Keratinocyte (primary cell): Measurements from ENCODE around the gene LCOR. TPM values are rescaled to one million over a fixed set of nuclear protein-coding genes. Genes with fewer than 3 reads are reported as not detected.

ENCODE experiments used
- DNase-seq: peaks from one replicate; pipeline ENCODE4 v3.0.0-alpha.2; 2011; ENCODE audit warnings: low read depth, missing footprints, low spot score
- FAIRE-seq: peaks from 2 replicates; lab custom pipeline; 2011; peaks lifted over from hg19 to GRCh38; lab: Jason Lieb, UNC
- H2AFZ ChIP-seq: 2 replicates; pipeline ENCODE4 v1.6.0; 2012; ENCODE audit warnings: low read length, control low read depth, inconsistent platforms; ENCODE audit not compliant: control insufficient read depth
- H3K27ac ChIP-seq: 2 replicates; pipeline ENCODE4 v1.5.1; 2011; ENCODE audit warnings: low read length; ENCODE audit not compliant: control insufficient read depth, insufficient read depth
- H3K27me3 ChIP-seq: 3 replicates; pipeline ENCODE4 v1.6.0; 2011; ENCODE audit warnings: low read length; ENCODE audit not compliant: control insufficient read depth, insufficient read depth; ENCODE audit errors: extremely low read depth
- H3K36me3 ChIP-seq, 2 experiments: 2 replicates in 1 of 2; 3 replicates in 1 of 2; pipeline ENCODE4 v1.5.1; 2011; ENCODE audit warnings: low read length in 2 of 2, mild to moderate bottlenecking in 1 of 2; ENCODE audit not compliant: control insufficient read depth in 2 of 2, insufficient read depth in 2 of 2; ENCODE audit errors: extremely low read depth in 1 of 2
- H3K4me1 ChIP-seq: 3 replicates; pipeline ENCODE4 v1.5.1; 2011; ENCODE audit warnings: low read length; ENCODE audit not compliant: control insufficient read depth, insufficient read depth; ENCODE audit errors: extremely low read depth
- H3K4me2 ChIP-seq: 3 replicates; pipeline ENCODE4 v1.6.0; 2011; ENCODE audit warnings: low read depth, low read length; ENCODE audit not compliant: control insufficient read depth, insufficient read depth; ENCODE audit errors: extremely low read depth
- H3K4me3 ChIP-seq, 3 experiments: fragments of 200-600 bp in 1 of 3; sonication (generic) in 1 of 3; 2 replicates in 2 of 3; 3 replicates in 1 of 3; pipeline ENCODE4 v1.5.1; 2011 to 2016; ENCODE audit warnings: low read length in 3 of 3, mild to moderate bottlenecking in 3 of 3, control low read depth in 2 of 3, inconsistent platforms in 1 of 3, low read depth in 1 of 3, mixed read lengths in 1 of 3, mixed run types in 1 of 3, moderate library complexity in 1 of 3; ENCODE audit not compliant: control insufficient read depth in 2 of 3, insufficient read depth in 2 of 3; ENCODE audit errors: extremely low read depth in 1 of 3
- H3K79me2 ChIP-seq: 2 replicates; pipeline ENCODE4 v1.6.0; 2012; ENCODE audit warnings: low read length; ENCODE audit not compliant: control insufficient read depth, insufficient read depth
- H3K9ac ChIP-seq: 3 replicates; pipeline ENCODE4 v1.6.0; 2011; ENCODE audit warnings: low read length; ENCODE audit not compliant: control insufficient read depth, insufficient read depth; ENCODE audit errors: extremely low read depth
- H3K9me1 ChIP-seq: 3 replicates; pipeline ENCODE4 v1.6.0; 2011; ENCODE audit warnings: low read length; ENCODE audit not compliant: control insufficient read depth, insufficient read depth; ENCODE audit errors: extremely low read depth
- H3K9me3 ChIP-seq: 2 replicates; pipeline ENCODE4 v1.5.1; 2012; ENCODE audit warnings: low read depth, low read length; ENCODE audit not compliant: control insufficient read depth
- H4K20me1 ChIP-seq: 3 replicates; pipeline ENCODE4 v1.6.0; 2011; ENCODE audit warnings: low read length; ENCODE audit not compliant: control insufficient read depth, insufficient read depth; ENCODE audit errors: extremely low read depth
- EZH2 ChIP-seq: IDR thresholded peaks from one replicate; pipeline ENCODE4 v1.6.1; 2012; ENCODE audit warnings: inconsistent platforms, mild to moderate bottlenecking, low read length, moderate library complexity
- dilution Hi-C: fragments of 300-500 bp; cut with MboI; formaldehyde crosslinking; loops from one replicate; pipeline ENCODE4 v1.7.0; 2020; ENCODE audit warnings: low sequenced_read_pairs; ENCODE audit not compliant: extremely low pct_ligation_motif_present
- polyA plus RNA-seq, 5 experiments: library from polyadenylated mRNA; depleted of rRNA in 3 of 5; stranded (reverse) in 3 of 5; stranded (forward) in 1 of 5; unstranded in 1 of 5; fragments of >200 nt; gene quantifications; 1 replicate in 1 of 5; 2 replicates in 3 of 5; 3 replicates in 1 of 5; pipeline versions ENCODE4 v1.2.1 to v1.2.3, GENCODE V29; 2011 to 2012; ENCODE audit warnings: missing spikeins in 2 of 5, low read depth in 1 of 5, low replicate concordance in 1 of 5
- TF ChIP-seq, protein P1 (sequence below), 3 experiments: IDR thresholded peaks in 1 of 3; conservative IDR thresholded peaks in 1 of 3; optimal IDR thresholded peaks in 1 of 3; 2 replicates in 2 of 3; 3 replicates in 1 of 3; pipeline versions ENCODE3 to v1.5.1; 2011; ENCODE audit warnings: low read length in 3 of 3, mild to moderate bottlenecking in 3 of 3, moderate library complexity in 2 of 3, control low read depth in 1 of 3, inconsistent platforms in 1 of 3; ENCODE audit not compliant: insufficient read depth in 2 of 3; ENCODE audit errors: extremely low read depth in 1 of 3

Gene LCOR
- polyA plus RNA-seq, 1 donor (not counting 4 experiments of a cell fraction or from before 2014, with no cell fraction given) = 11.4 TPM

DNA sequence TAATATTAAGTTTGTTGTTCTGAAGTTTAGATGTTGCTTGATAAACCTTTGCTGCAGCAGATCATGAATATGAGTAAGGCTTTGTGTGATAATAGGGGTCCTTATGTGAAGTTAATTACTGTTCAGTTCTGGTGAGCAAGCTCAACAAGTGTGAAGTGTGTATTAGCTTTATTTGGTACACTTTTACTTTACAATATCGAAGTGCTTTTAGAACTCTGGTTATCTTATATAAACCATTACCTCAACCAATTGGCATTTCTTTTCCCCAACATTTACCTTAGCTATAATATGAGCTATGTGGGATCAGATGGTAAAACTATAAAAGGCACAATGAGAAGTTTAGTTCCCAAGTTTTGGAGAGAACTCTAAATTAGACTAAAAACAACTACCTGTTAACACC, 127.6 kb downstream of the LCOR start:
- no peak overlapping the region for H3K27ac ChIP-seq
- peaks cover 5 to 12% of the 10 kb centered on the region in 2 experiments for H3K36me3 ChIP-seq
- no peak overlapping the region for H3K4me2 ChIP-seq
- no peaks in the 10 kb centered on the region for H3K27me3 ChIP-seq
- H3K4me1 ChIP-seq = no peaks in the 10 kb centered on the region
- TF ChIP-seq, protein P1, sequence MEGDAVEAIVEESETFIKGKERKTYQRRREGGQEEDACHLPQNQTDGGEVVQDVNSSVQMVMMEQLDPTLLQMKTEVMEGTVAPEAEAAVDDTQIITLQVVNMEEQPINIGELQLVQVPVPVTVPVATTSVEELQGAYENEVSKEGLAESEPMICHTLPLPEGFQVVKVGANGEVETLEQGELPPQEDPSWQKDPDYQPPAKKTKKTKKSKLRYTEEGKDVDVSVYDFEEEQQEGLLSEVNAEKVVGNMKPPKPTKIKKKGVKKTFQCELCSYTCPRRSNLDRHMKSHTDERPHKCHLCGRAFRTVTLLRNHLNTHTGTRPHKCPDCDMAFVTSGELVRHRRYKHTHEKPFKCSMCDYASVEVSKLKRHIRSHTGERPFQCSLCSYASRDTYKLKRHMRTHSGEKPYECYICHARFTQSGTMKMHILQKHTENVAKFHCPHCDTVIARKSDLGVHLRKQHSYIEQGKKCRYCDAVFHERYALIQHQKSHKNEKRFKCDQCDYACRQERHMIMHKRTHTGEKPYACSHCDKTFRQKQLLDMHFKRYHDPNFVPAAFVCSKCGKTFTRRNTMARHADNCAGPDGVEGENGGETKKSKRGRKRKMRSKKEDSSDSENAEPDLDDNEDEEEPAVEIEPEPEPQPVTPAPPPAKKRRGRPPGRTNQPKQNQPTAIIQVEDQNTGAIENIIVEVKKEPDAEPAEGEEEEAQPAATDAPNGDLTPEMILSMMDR (optimal IDR thresholded peaks at IDR 0.05 in 1 of 3, IDR thresholded peaks at IDR 0.05 in 1 of 3, conservative IDR thresholded peaks at IDR 0.05 in 1 of 3; ENCODE audit: extremely low read depth in 1 of 3, insufficient read depth in 2 of 3, low read length in 3 of 3) = no peak
- TF ChIP-seq EZH2 = no peak
- H2AFZ ChIP-seq = no peak overlapping the region
- dilution Hi-C loops = no loop called here
- H3K9me3 ChIP-seq = no peaks in the 10 kb centered on the region
- no peaks in the 10 kb centered on the region for H3K79me2 ChIP-seq
- H3K4me3 ChIP-seq = no peak overlapping the region
- H3K9ac ChIP-seq = no peak overlapping the region
- no peaks in the 10 kb centered on the region for H4K20me1 ChIP-seq
- DNase-seq = no peak
- H3K9me1 ChIP-seq = no peaks in the 10 kb centered on the region
- FAIRE-seq = no peak

DNA sequence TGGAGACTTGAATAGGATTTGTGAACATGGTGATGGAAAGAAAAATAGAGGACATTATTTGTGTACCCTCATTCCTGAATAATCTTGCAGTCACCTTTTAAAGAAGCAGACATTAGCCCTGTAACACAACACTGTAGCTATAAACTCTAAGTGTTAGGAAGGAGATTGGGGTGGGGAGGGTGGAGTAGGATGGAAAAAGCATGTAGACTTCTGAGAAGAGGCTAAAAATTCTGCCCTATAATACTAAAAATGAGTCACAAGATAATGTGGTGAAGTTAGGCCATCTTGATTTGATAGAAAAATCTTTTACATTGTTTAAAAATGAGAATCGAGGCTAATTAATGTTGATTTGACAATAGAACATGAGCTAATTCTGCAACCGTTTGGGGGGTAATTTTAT, 128.8 kb downstream of the LCOR start:
- Histone ChIP-seq H3K79me2 (no peaks in the 10 kb centered on the region), H3K9me1 (no peaks in the 10 kb centered on the region), H3K27ac (no peak overlapping the region), H3K9ac (no peak overlapping the region), H3K9me3 (no peaks in the 10 kb centered on the region), H3K36me3 (peaks cover 0 to 5% of the 10 kb centered on the region in 2 experiments), H3K27me3 (no peaks in the 10 kb centered on the region), H3K4me2 (no peak overlapping the region), H4K20me1 (no peaks in the 10 kb centered on the region), H2AFZ (no peak overlapping the region), H3K4me3 (no peak overlapping the region), H3K4me1 (no peaks in the 10 kb centered on the region)
- TF ChIP-seq, protein P1 (optimal IDR thresholded peaks at IDR 0.05 in 1 of 3, IDR thresholded peaks at IDR 0.05 in 1 of 3, conservative IDR thresholded peaks at IDR 0.05 in 1 of 3; ENCODE audit: extremely low read depth in 1 of 3, insufficient read depth in 2 of 3, low read length in 3 of 3) = no peak
- no peak for TF ChIP-seq EZH2
- dilution Hi-C loops = no loop called here
- DNase-seq (no peak), FAIRE-seq (no peak)
